GM21825 (cell line): ENCODE results near the gene TMA7.
A peak's percentile ranks its signal among the peaks of the same experiment; 100 is the strongest.
"Not testable (repeated sequence)": the region's sequence is repeated elsewhere in the genome, so short reads cannot be mapped to it uniquely, and the experiment has no call there.

Experiments
- ATAC-seq: cut with Tn5 transposase; IDR thresholded peaks from one replicate; pipeline ENCODE4 v1.9.1; 2021; ENCODE audit warnings: mild to moderate bottlenecking, moderate library complexity; ENCODE audit not compliant: unreplicated experiment

Gene TMA7

GRCh38 chr3:48439820-48440589 lies at the start of gene TMA7, which contains the start of gene CCDC51:
TMA7 (plus strand) TSS chr3:48440257; CDS start chr3:48440297, 40 bp downstream.
CCDC51 (minus strand) TSS chr3:48440119; CDS start chr3:48435128, 4,991 bp downstream.
- peak; percentile 95 for ATAC-seq

- no peak for ATAC-seq
Observed at GRCh38 chr3:48394391-48394790, 45.7 kb upstream of the TMA7 start.

- no peak for ATAC-seq
Observed at GRCh38 chr3:48395714-48396113, 44.3 kb upstream of the TMA7 start.

- no peak for ATAC-seq
Observed at GRCh38 chr3:48397767-48398681, 42.0 kb upstream of the TMA7 start.

- ATAC-seq: no peak
Observed at GRCh38 chr3:48398701-48399386, 41.2 kb upstream of the TMA7 start.

GRCh38 chr3:48399387-48400172 lies 40.5 kb upstream of the TMA7 start:
- no peak for ATAC-seq

- no peak for ATAC-seq
Observed at GRCh38 chr3:48400824-48401433, 39.1 kb upstream of the TMA7 start.

GRCh38 chr3:48401434-48401901 lies 38.6 kb upstream of the TMA7 start:
- ATAC-seq: not testable (repeated sequence)

GRCh38 chr3:48402281-48402732 lies 37.8 kb upstream of the TMA7 start:
- no peak for ATAC-seq

- no peak for ATAC-seq
Observed at GRCh38 chr3:48402907-48403306, 37.1 kb upstream of the TMA7 start.

- no peak for ATAC-seq
Observed at GRCh38 chr3:48403533-48404439, 36.3 kb upstream of the TMA7 start.

GRCh38 chr3:48404440-48405342 lies 35.4 kb upstream of the TMA7 start:
- no peak for ATAC-seq

- ATAC-seq: no peak
Observed at GRCh38 chr3:48405343-48405881, 34.6 kb upstream of the TMA7 start.

GRCh38 chr3:48405971-48406370 lies 34.1 kb upstream of the TMA7 start:
- no peak for ATAC-seq

- no peak for ATAC-seq
Observed at GRCh38 chr3:48406443-48407431, 33.3 kb upstream of the TMA7 start.

GRCh38 chr3:48407542-48408099 lies 32.4 kb upstream of the TMA7 start:
- no peak for ATAC-seq
